SU-DHL-6 (cell line): ENCODE measurements around the gene TACC3.
"Not testable (repeated sequence)": the region's sequence is repeated elsewhere in the genome, so short reads cannot be mapped to it uniquely, and the experiment has no call there.

Source experiments
- H2AFZ ChIP-seq: fragments of 200-600 bp; sonication (generic); 2 replicates; pipeline ENCODE4 v1.6.1; 2014; ENCODE audit warnings: low read depth, mild to moderate bottlenecking, moderate library complexity, mixed read lengths, antibody characterized with exemption, low read length; ENCODE audit not compliant: severe bottlenecking
- H3F3A ChIP-seq: fragments of 200-600 bp; shearing (Covaris generic); 2 replicates; pipeline ENCODE4 v1.6.0; 2016; ENCODE audit warnings: antibody characterized with exemption, mild to moderate bottlenecking; ENCODE audit not compliant: insufficient read depth
- H3K27ac ChIP-seq: fragments of 200-600 bp; sonication (generic); 2 replicates; pipeline ENCODE4 v1.5.1; 2016; ENCODE audit warnings: low read depth, mild to moderate bottlenecking, low read length, moderate library complexity, mixed read lengths
- H3K27me3 ChIP-seq: fragments of 200-600 bp; sonication (generic), shearing (Covaris generic); 2 replicates; pipeline ENCODE4 v1.6.0; 2014; ENCODE audit warnings: mild to moderate bottlenecking, low read length
- H3K36me3 ChIP-seq: fragments of 200-600 bp; sonication (generic); 2 replicates; pipeline ENCODE4 v1.6.1; 2014; ENCODE audit warnings: mild to moderate bottlenecking, low read length, mixed read lengths
- H3K4me2 ChIP-seq: fragments of 300-600, 200-600 bp; shearing (Covaris generic), sonication (generic); 2 replicates; pipeline ENCODE4 v1.6.0; 2014; ENCODE audit warnings: low read length, low read depth, mild to moderate bottlenecking; ENCODE audit not compliant: poor library complexity, severe bottlenecking
- H3K4me3 ChIP-seq: fragments of 200-600 bp; sonication (generic); 2 replicates; pipeline ENCODE4 v1.5.1; 2014; ENCODE audit warnings: antibody characterized with exemption, low read length, mild to moderate bottlenecking, mixed read lengths; ENCODE audit not compliant: insufficient read depth, poor library complexity, severe bottlenecking
- H3K79me2 ChIP-seq: fragments of 200-600 bp; sonication (generic); 2 replicates; pipeline ENCODE4 v1.6.1; 2014; ENCODE audit warnings: mild to moderate bottlenecking, low read length, moderate library complexity; ENCODE audit not compliant: insufficient read depth
- H3K9ac ChIP-seq: fragments of 200-600 bp; sonication (generic); 2 replicates; pipeline ENCODE4 v1.7.0; 2014; ENCODE audit warnings: mild to moderate bottlenecking, low read length
- H3K9me2 ChIP-seq: fragments of 200-600 bp; sonication (generic); replicated peaks from 2 replicates; pipeline ENCODE4 v1.6.1; 2014; ENCODE audit warnings: low read length; ENCODE audit not compliant: insufficient read depth
- H3K9me3 ChIP-seq: fragments of 200-600 bp; sonication (generic); 2 replicates; pipeline ENCODE4 v1.6.1; 2014; ENCODE audit warnings: low read length, mixed read lengths; ENCODE audit not compliant: insufficient read depth
- H4K20me1 ChIP-seq: fragments of 200-600 bp; sonication (generic); 2 replicates; pipeline ENCODE4 v1.6.1; 2014; ENCODE audit warnings: low read depth, mild to moderate bottlenecking, antibody characterized with exemption, low read length, moderate library complexity, mixed read lengths
- CTCF ChIP-seq: fragments of 200-600 bp; sonication (generic); IDR thresholded peaks from one replicate; pipeline ENCODE4 v1.5.1; 2017; ENCODE audit warnings: antibody characterized with exemption, mild to moderate bottlenecking, low read length, moderate library complexity; ENCODE audit not compliant: insufficient read depth, poor library complexity, severe bottlenecking
- EZH2phosphoT487 ChIP-seq: fragments of 200-600 bp; sonication (generic), shearing (Covaris generic); conservative IDR thresholded peaks from 2 replicates; pipeline ENCODE4 v1.6.1; 2018; ENCODE audit warnings: mild to moderate bottlenecking, antibody characterized with exemption, low read length, moderate library complexity, mixed read lengths

TACC3 gene

GRCh38 chr4:1693131-1693896 lies 28.0 kb upstream of the TACC3 start:
- H2AFZ ChIP-seq, result no peak overlapping the region
- peak overlapping the region; percentile 39; the same call in 1 of the 2 replicates for H3K27ac ChIP-seq
- H3K4me3 ChIP-seq, result no peak overlapping the region
- no peaks in the 10 kb centered on the region for H3K9me3 ChIP-seq
- H3K27me3 ChIP-seq, result no peaks in the 10 kb centered on the region
- H3K79me2 ChIP-seq, result no peaks in the 10 kb centered on the region
- TF ChIP-seq CTCF (peak; percentile 92), EZH2phosphoT487 (no peak)
- H3K36me3 ChIP-seq, result peaks cover 42% of the 10 kb centered on the region
- no peaks in the 10 kb centered on the region for H3K9me2 ChIP-seq
- peaks cover 44% of the 10 kb centered on the region for H3F3A ChIP-seq
- no peak overlapping the region for H3K9ac ChIP-seq
- H4K20me1 ChIP-seq, result peaks cover 8% of the 10 kb centered on the region; the same call in 1 of the 2 replicates
- H3K4me2 ChIP-seq, result no peak overlapping the region

- no peak overlapping the region for H3K4me3 ChIP-seq
- H3K36me3 ChIP-seq, result peaks cover 60% of the 10 kb centered on the region
- peaks cover 53% of the 10 kb centered on the region for H3F3A ChIP-seq
- TF ChIP-seq EZH2phosphoT487 (no peak), CTCF (no peak)
- H3K27ac ChIP-seq, result no peak overlapping the region
- H3K79me2 ChIP-seq, result peaks cover 24% of the 10 kb centered on the region
- H3K4me2 ChIP-seq, result no peak overlapping the region
- H3K9me2 ChIP-seq, result no peaks in the 10 kb centered on the region
- H3K9me3 ChIP-seq, result no peaks in the 10 kb centered on the region
- no peak overlapping the region for H3K9ac ChIP-seq
- H2AFZ ChIP-seq, result no peak overlapping the region
- no peaks in the 10 kb centered on the region for H3K27me3 ChIP-seq
- peaks cover 18% of the 10 kb centered on the region for H4K20me1 ChIP-seq
These were observed 25.4 kb upstream of the TACC3 start for GRCh38 chr4:1695913-1696312.

GRCh38 chr4:1701671-1702070 lies 19.6 kb upstream of the TACC3 start:
- not testable (repeated sequence) for H3K9me2 ChIP-seq, H2AFZ ChIP-seq, H3K27ac ChIP-seq, H3K9ac ChIP-seq, H3K9me3 ChIP-seq, H3K4me3 ChIP-seq, H3K4me2 ChIP-seq, H3K27me3 ChIP-seq
- Histone ChIP-seq H3K36me3 (peaks cover 65% of the 10 kb centered on the region), H3F3A (peaks cover 35% of the 10 kb centered on the region), H3K79me2 (peaks cover 82% of the 10 kb centered on the region), H4K20me1 (peaks cover 54% of the 10 kb centered on the region)

- H4K20me1 ChIP-seq, result peaks cover 63% of the 10 kb centered on the region
- H2AFZ ChIP-seq, result no peak overlapping the region
- H3K36me3 ChIP-seq, result peaks cover 63% of the 10 kb centered on the region
- H3K79me2 ChIP-seq, result peaks cover 96% of the 10 kb centered on the region
- H3K27me3 ChIP-seq, result no peaks in the 10 kb centered on the region
- no peak overlapping the region for H3K27ac ChIP-seq
- H3K9me2 ChIP-seq, result no peaks in the 10 kb centered on the region
- H3F3A ChIP-seq, result peaks cover 35% of the 10 kb centered on the region
- no peaks in the 10 kb centered on the region for H3K9me3 ChIP-seq
- no peak overlapping the region for H3K4me3 ChIP-seq
- H3K9ac ChIP-seq, result no peak overlapping the region
- TF ChIP-seq CTCF, result no peak
- no peak for TF ChIP-seq EZH2phosphoT487
- no peak overlapping the region for H3K4me2 ChIP-seq
These were observed 17.5 kb upstream of the TACC3 start for GRCh38 chr4:1703867-1704266.
